ENCODE data around the gene PPP2R5C. TPM values are rescaled to one million over a fixed set of nuclear protein-coding genes. Genes with fewer than 3 reads are reported as not detected.

The PPP2R5C gene
- total RNA-seq, 2 experiments from 2014 or later, result 238 to 242 TPM

DNA sequence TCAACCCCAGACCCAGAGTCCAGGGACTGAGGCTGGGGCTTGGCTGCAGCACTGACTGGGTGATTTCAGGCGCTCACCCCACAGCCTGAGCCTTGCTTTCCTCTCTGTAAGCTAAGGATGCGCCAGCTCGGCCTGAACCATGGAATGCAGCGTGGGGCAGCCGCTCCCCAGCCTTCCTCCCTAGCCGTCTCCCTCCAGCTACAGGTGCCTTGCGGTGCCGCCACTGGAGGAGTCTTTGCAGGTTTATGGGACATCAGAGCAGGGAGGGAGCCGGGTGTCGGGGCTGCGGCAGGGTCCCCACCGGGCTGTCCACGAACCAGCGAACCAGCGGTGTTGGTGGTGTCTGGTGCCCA lies 19.4 kb downstream of the PPP2R5C start:
- ATAC-seq (peak; percentile 24), DNase-seq (peak; percentile 11)
- no peak for TF ChIP-seq CTCF (IDR thresholded peaks at IDR 0.05)
- peak overlapping the region; percentile 70 for H3K4me3 Mint-ChIP-seq
- H3K27me3 Mint-ChIP-seq, result peaks cover 2% of the 10 kb centered on the region
- POLR2A ChIA-PET, result interaction anchor here (0.9 to 2.1 kb wide), 9 partner anchors 10 to 99 kb away, joined by 3 to 12 read pairs (median 4); no protein-coding TSS in a partner anchor
- peaks cover 11% of the 10 kb centered on the region for H3K36me3 Mint-ChIP-seq (ENCODE audit: low read depth)
- no peak overlapping the region for H3K27ac Mint-ChIP-seq
- intact Hi-C loops (cut with micrococcal nuclease), result no loop called here
- peaks cover 37% of the 10 kb centered on the region for H3K4me1 Mint-ChIP-seq (ENCODE audit: low read depth)
- CTCF ChIA-PET, result interaction anchor here (1.0 to 2.0 kb wide), 2 partner anchors 10 to 30 kb away, joined by 3 to 14 read pairs; no protein-coding TSS in a partner anchor
- no peaks in the 10 kb centered on the region for H3K9me3 Mint-ChIP-seq

DNA sequence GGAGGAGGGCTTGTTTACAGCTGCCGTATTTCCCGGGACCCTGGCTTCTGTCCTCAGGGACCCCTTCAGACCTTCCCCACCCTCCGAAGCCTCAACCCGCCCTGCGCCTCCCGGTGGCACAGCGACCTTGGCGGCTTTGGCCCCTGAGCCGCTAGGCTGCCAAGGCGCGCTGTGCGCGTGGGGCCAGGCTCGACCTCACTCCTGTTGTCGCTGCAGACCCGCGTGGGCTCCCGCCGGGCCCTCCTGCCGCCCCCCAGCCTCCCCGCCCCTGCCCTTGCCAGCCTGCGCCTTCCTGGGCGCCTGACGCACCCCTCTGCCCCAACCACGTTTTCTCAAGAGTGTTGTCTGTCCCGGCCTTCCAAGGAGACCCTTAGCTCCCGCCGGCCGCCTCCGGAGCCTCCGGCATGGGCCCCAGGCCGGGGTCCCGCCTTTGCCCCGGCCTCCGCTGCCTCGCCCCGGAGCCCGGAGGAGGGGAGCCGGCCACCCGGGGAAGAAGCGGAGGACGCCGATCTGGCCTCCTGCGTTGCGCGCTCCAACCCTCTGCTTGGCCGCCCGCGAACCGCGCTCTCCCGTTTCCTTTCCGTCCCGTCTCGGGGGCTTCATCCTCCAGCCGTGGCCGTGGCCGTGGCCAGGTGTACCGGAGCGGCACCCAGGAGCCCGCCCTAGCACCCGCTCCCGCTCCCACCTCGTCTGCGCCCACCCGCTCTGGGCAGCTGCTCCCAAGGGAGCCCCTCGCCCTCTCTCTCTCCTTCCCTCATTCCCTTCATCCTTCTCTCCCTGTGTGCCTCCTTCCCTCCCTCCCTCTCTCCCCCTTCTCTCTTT lies 19.9 kb downstream of the PPP2R5C start:
- Mint-ChIP-seq H3K4me3 (peak overlapping the region; percentile 70), H3K27ac (peak overlapping the region; percentile 48), H3K27me3 (peaks cover 2% of the 10 kb centered on the region), H3K36me3 (ENCODE audit: low read depth) (peaks cover 11% of the 10 kb centered on the region), H3K4me1 (ENCODE audit: low read depth) (peaks cover 36% of the 10 kb centered on the region), H3K9me3 (no peaks in the 10 kb centered on the region)
- DNase-seq (peak; percentile 51), ATAC-seq (peak; percentile 74)
- intact Hi-C loops (cut with micrococcal nuclease), result no loop called here
- CTCF ChIA-PET, result interaction anchor here (1.0 to 2.0 kb wide), 2 partner anchors 11 to 29 kb away, joined by 3 to 14 read pairs; no protein-coding TSS in a partner anchor
- POLR2A ChIA-PET, result interaction anchor here (0.9 to 2.1 kb wide), 9 partner anchors 11 to 98 kb away, joined by 3 to 12 read pairs (median 4); no protein-coding TSS in a partner anchor
- no peak for TF ChIP-seq CTCF (IDR thresholded peaks at IDR 0.05)

DNA sequence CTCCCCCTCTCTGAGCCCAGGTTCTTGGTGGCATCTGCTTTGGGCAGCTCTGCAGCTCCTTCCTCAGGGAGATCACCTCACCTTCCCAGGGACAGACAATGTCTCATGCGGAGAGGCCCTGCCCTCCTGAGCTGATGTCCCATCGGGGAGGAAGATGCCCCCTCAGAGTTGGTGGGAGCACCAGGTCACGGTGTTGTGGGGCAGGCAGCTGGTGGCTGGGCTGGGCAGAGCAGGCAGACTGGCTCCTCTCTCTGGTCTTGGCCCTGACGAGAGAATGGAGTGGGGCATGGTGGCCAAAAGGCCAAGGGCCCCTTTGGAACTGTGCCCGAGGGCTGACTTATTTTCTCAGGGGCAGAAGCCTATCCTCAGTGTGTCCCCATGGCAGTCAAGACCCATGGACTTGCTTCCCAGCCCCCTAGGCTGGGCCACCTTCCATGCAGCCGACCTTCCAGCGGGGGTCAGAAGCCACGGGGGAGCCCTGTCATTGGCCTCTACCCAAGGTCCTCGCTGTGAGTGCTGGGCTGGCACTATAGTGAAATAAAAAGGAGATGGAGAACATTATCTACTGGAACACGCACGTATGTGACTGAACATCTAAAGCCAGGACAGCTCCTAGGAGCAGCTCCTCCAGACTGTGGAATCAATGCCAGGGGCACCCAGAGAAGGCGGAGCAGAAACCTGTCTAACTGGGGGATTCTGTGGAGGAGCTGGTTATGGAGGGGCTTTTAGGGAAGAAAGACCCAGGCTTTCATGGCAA lies 21.9 kb downstream of the PPP2R5C start:
- H3K4me3 Mint-ChIP-seq, result no peak overlapping the region
- intact Hi-C loops (cut with micrococcal nuclease), result no loop called here

DNA sequence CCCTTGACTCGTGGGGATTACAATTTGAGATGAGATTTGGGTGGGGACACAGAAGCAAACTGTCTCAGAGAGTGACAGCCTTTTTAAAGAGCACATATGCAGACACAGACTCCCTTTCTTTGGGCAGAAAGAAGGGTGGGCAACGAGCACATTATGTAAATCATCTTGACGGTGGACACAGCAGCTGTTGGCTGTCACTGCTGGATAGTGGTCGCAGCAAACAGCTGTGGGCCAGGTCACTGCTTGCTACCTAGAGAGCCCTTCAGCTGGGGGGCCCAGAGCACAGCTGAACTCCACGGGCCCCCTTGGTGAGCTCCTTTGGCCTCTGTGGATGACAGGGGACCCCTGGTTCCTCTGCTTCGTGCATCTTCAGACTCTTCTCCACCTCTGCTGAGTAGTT lies 23.1 kb downstream of the PPP2R5C start:
- no peak for TF ChIP-seq CTCF (IDR thresholded peaks at IDR 0.05)
- ATAC-seq, result no peak
- POLR2A ChIA-PET, result interaction anchor here (1.5 kb wide), 1 partner anchor 35 kb away, joined by 5 read pairs; no protein-coding TSS in a partner anchor

More for the DNA sequence above, 21.9 kb downstream of the PPP2R5C start:
- Mint-ChIP-seq H3K27me3 (peaks cover 2% of the 10 kb centered on the region), H3K9me3 (no peaks in the 10 kb centered on the region), H3K4me1 (ENCODE audit: low read depth) (peaks cover 31% of the 10 kb centered on the region), H3K36me3 (ENCODE audit: low read depth) (peaks cover 8% of the 10 kb centered on the region), H3K27ac (no peak overlapping the region)
- ChIA-PET CTCF (interaction anchor here (0.7 to 2.2 kb wide), 3 partner anchors 13 to 662 kb away, joined by 3 to 10 read pairs (median 3); no protein-coding TSS in a partner anchor), POLR2A (interaction anchor here (0.6 to 1.5 kb wide), 5 partner anchors 9 to 86 kb away, joined by 3 to 5 read pairs (median 3); no protein-coding TSS in a partner anchor)
- TF ChIP-seq CTCF (IDR thresholded peaks at IDR 0.05), result no peak
- ATAC-seq (no peak), DNase-seq (no peak)

More for the DNA sequence above, 23.1 kb downstream of the PPP2R5C start:
- peaks cover 7% of the 10 kb centered on the region for H3K36me3 Mint-ChIP-seq (ENCODE audit: low read depth)
- no peak overlapping the region for H3K27ac Mint-ChIP-seq
- no peaks in the 10 kb centered on the region for H3K27me3 Mint-ChIP-seq
- peaks cover 22% of the 10 kb centered on the region for H3K4me1 Mint-ChIP-seq (ENCODE audit: low read depth)
- CTCF ChIA-PET, result interaction anchor here (1.0 to 2.2 kb wide), 3 partner anchors 14 to 60 kb away, joined by 3 to 10 read pairs (median 3); no protein-coding TSS in a partner anchor
- H3K4me3 Mint-ChIP-seq, result no peak overlapping the region
- intact Hi-C loops (cut with micrococcal nuclease), result no loop called here
- no peak for DNase-seq
- H3K9me3 Mint-ChIP-seq, result no peaks in the 10 kb centered on the region
